BE2C (cell line): ENCODE data around the gene LSM12.

Experiments
- DNase-seq: peaks from one replicate; pipeline ENCODE4 v3.0.0-alpha.2; 2020
- H3K27me3 ChIP-seq: fragments of 250-450 bp; sonication (Bioruptor Pico); 2 replicates; pipeline ENCODE4 v1.5.1; 2020; ENCODE audit warnings: mild to moderate bottlenecking
- H3K36me3 ChIP-seq: fragments of 250-450 bp; sonication (Bioruptor Pico); 2 replicates; pipeline ENCODE4 v1.5.1; 2020; ENCODE audit warnings: mild to moderate bottlenecking
- H3K4me1 ChIP-seq: fragments of 250-450 bp; sonication (Bioruptor Pico); 2 replicates; pipeline ENCODE4 v1.5.1; 2020
- H3K4me3 ChIP-seq: 2 replicates; pipeline ENCODE4 v1.5.1; 2011; ENCODE audit warnings: low read depth, low read length
- H3K9me3 ChIP-seq: fragments of 250-450 bp; sonication (Bioruptor Pico); 2 replicates; pipeline ENCODE4 v1.5.1; 2020
- CTCF ChIP-seq: IDR thresholded peaks from 2 replicates; pipeline ENCODE4 v1.5.1; 2012; ENCODE audit warnings: mild to moderate bottlenecking, low read depth, low read length

The LSM12 gene

GRCh38 chr17:44095647-44096496, 29.4 kb upstream of the LSM12 start:
- peak; percentile 84 for DNase-seq
- H3K4me1 ChIP-seq, result peaks cover 12% of the 10 kb centered on the region
- peak; percentile 40 for TF ChIP-seq CTCF
- H3K36me3 ChIP-seq, result peaks cover 24% of the 10 kb centered on the region
- H3K27me3 ChIP-seq, result no peaks in the 10 kb centered on the region
- H3K4me3 ChIP-seq, result peak overlapping the region; percentile 42
- H3K9me3 ChIP-seq, result no peaks in the 10 kb centered on the region

- Histone ChIP-seq H3K9me3 (no peaks in the 10 kb centered on the region), H3K4me3 (peak overlapping the region; percentile 42), H3K4me1 (peaks cover 12% of the 10 kb centered on the region), H3K36me3 (peaks cover 24% of the 10 kb centered on the region), H3K27me3 (no peaks in the 10 kb centered on the region)
- no peak for DNase-seq
- no peak for TF ChIP-seq CTCF
These were observed 28.8 kb upstream of the LSM12 start for GRCh38 chr17:44095388-44095646.

GRCh38 chr17:44094701-44095387, 28.4 kb upstream of the LSM12 start:
- Histone ChIP-seq H3K4me3 (no peak overlapping the region; the same call in 1 of the 2 replicates), H3K9me3 (no peaks in the 10 kb centered on the region), H3K27me3 (no peaks in the 10 kb centered on the region), H3K4me1 (peaks cover 12% of the 10 kb centered on the region), H3K36me3 (peaks cover 24% of the 10 kb centered on the region)
- TF ChIP-seq CTCF, result no peak
- no peak for DNase-seq

GRCh38 chr17:44093231-44093900, 26.9 kb upstream of the LSM12 start:
- Histone ChIP-seq H3K9me3 (no peaks in the 10 kb centered on the region), H3K27me3 (no peaks in the 10 kb centered on the region), H3K36me3 (peaks cover 30% of the 10 kb centered on the region), H3K4me1 (peaks cover 12% of the 10 kb centered on the region), H3K4me3 (no peak overlapping the region)
- DNase-seq, result no peak
- TF ChIP-seq CTCF, result no peak

- Histone ChIP-seq H3K4me3 (no peak overlapping the region), H3K36me3 (peaks cover 34% of the 10 kb centered on the region), H3K9me3 (no peaks in the 10 kb centered on the region), H3K27me3 (no peaks in the 10 kb centered on the region), H3K4me1 (peaks cover 17% of the 10 kb centered on the region)
- TF ChIP-seq CTCF, result no peak
- no peak for DNase-seq
These were observed 25.6 kb upstream of the LSM12 start for GRCh38 chr17:44092051-44092450.
